ENCODE measurements around the gene RTN3. TPM values are rescaled to one million over a fixed set of nuclear protein-coding genes. Genes with fewer than 3 reads are reported as not detected.

Gene RTN3
- total RNA-seq, 1 donor from 2014 or later, result 116 TPM

DNA sequence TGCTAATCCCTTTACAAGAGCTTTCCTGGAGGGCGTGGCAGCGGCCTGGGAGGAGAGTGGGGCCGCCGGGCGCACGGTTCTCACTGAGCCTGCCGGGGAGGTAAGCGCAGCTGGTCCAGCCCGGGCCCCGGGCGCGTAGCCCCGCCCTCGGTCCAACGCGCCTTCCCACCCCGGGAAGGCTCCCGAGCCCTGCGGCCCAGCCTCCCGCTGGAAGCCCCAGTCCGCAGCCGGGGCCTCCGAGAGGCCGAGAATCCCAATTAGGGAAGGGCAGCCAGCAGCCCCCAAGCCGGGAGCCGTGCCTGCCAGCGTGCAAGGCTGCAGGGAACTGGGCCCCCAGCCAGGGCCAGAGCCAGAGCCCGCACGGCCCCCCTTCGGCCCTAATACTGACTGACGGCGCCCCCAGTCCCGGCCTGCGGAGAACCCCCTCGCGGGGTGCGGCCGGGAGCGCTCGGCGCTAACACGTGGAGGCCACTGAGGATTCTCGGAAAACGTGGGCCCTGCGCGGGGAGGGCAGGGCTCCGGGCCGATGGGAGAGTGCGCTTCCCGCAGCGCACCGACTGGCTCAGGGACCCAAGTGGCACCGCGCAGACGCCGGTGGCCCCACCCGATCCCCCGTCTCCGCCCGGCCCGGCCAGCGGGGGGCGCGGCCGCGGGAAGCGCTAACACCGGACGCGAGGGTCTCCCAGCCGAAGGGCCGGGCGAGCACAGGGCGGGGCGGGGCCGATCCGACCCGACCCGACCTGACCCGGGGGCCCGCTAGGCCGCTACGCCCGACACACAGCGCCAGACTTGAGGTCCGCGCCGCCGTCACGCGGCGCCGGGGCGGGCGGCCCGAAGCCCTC, 81.6 kb downstream of the RTN3 start:
- no peak for DNase-seq
- H3K4me1 ChIP-seq, result peaks cover 10% of the 10 kb centered on the region
- H3K9me3 ChIP-seq, result no peaks in the 10 kb centered on the region
- TF ChIP-seq, protein P1, sequence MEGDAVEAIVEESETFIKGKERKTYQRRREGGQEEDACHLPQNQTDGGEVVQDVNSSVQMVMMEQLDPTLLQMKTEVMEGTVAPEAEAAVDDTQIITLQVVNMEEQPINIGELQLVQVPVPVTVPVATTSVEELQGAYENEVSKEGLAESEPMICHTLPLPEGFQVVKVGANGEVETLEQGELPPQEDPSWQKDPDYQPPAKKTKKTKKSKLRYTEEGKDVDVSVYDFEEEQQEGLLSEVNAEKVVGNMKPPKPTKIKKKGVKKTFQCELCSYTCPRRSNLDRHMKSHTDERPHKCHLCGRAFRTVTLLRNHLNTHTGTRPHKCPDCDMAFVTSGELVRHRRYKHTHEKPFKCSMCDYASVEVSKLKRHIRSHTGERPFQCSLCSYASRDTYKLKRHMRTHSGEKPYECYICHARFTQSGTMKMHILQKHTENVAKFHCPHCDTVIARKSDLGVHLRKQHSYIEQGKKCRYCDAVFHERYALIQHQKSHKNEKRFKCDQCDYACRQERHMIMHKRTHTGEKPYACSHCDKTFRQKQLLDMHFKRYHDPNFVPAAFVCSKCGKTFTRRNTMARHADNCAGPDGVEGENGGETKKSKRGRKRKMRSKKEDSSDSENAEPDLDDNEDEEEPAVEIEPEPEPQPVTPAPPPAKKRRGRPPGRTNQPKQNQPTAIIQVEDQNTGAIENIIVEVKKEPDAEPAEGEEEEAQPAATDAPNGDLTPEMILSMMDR (IDR thresholded peaks at IDR 0.05), result no peak
- H3K36me3 ChIP-seq, result peaks cover 9% of the 10 kb centered on the region
- intact Hi-C loops (cut with DNase I), result no loop called here
- H3K27ac ChIP-seq, result no peak overlapping the region
- H3K4me3 ChIP-seq, result peak overlapping the region; percentile 39
- no peaks in the 10 kb centered on the region for H3K27me3 ChIP-seq
- ATAC-seq, result peak; percentile 33

- DNase-seq (no peak), ATAC-seq (no peak)
- H3K4me3 ChIP-seq, result no peak overlapping the region
- H3K4me1 ChIP-seq, result peaks cover 10% of the 10 kb centered on the region
- TF ChIP-seq, protein P1 (IDR thresholded peaks at IDR 0.05), result no peak
- H3K27ac ChIP-seq, result no peak overlapping the region
- intact Hi-C loops (cut with DNase I), result no loop called here
- H3K9me3 ChIP-seq, result no peaks in the 10 kb centered on the region
- peaks cover 8% of the 10 kb centered on the region for H3K36me3 ChIP-seq
- H3K27me3 ChIP-seq, result no peaks in the 10 kb centered on the region
Measured at GRCh38 chr11:63763496-63764339, 82.4 kb downstream of the RTN3 start.

DNA sequence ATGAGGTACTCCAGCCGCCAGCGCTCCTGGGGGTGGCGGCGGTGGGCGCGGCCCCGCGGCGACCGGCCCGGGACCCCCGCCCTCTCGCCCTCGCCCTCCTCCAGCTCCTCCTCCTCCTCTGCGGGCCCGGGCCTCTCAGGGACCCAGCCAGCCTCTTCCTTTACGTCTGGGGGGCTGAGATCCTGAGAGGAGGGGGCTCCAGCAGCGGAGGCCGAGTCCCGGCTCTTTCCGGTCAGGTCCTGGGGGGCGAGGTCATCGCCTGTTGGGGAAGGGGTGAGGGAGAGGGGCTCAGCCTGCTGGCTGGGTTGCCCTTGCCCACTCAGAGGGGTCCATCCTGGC, 83.0 kb downstream of the RTN3 start:
- H3K4me3 ChIP-seq, result no peak overlapping the region
- TF ChIP-seq, protein P1 (IDR thresholded peaks at IDR 0.05), result no peak
- H3K36me3 ChIP-seq, result peaks cover 8% of the 10 kb centered on the region
- H3K27me3 ChIP-seq, result no peaks in the 10 kb centered on the region
- no peaks in the 10 kb centered on the region for H3K9me3 ChIP-seq
- no peak for ATAC-seq
- H3K4me1 ChIP-seq, result peaks cover 11% of the 10 kb centered on the region
- no peak for DNase-seq
- H3K27ac ChIP-seq, result no peak overlapping the region
- intact Hi-C loops (cut with DNase I), result no loop called here

DNA sequence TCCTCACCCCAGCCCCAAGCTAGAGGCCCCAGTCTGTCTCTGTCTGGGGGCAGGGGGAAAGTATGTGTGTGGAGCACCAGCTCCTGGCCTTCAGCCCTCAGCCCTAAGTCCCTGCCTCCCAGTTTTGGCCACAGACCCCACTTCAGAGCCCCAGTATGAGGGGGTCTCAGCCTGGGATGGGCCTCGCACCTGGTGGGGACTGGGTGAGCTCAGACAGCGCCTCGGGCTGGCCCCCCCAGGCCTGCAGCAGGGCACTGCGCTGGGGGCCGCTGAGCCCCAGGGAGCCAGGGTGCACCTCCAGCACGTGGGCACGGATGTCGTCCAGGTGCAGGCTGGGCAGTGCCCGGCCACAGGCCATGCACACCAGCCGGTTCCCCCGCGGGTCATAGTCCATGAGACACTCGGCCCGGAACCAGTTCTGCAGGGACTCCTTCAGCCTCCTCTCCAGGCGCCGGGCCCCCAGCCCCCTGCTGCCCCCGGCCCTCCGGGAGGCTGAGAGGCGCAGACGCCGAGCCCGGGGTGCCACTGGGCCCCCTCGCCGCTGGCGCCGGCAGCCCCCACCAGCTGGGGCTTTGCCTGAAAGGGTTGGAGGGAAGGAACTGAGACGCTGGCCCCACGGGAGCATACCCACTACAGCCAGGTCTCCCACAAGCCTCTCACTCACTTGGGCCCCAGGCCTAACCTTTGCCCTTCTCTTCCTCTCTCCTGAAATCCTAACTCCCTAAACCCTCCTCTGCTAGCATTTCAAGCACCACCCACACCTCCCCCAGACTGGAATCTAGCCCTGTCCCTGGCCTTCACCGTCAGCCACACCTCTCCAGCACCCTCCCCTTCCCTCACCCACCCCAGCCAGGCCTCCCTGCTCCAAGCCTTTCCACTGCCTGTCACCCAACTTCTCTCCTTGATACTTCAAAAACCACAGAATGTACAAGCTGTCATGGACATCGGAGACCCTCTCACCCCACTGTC, 83.7 kb downstream of the RTN3 start:
- Histone ChIP-seq H3K9me3 (no peaks in the 10 kb centered on the region), H3K4me1 (peaks cover 18% of the 10 kb centered on the region), H3K36me3 (peaks cover 8% of the 10 kb centered on the region), H3K4me3 (no peak overlapping the region), H3K27me3 (no peaks in the 10 kb centered on the region), H3K27ac (no peak overlapping the region)
- DNase-seq, result no peak
- no peak for ATAC-seq
- TF ChIP-seq, protein P1 (IDR thresholded peaks at IDR 0.05), result no peak
- intact Hi-C loops (cut with DNase I), result no loop called here

GRCh38 chr11:63765688-63766241, 84.5 kb downstream of the RTN3 start:
- DNase-seq, result no peak

More at GRCh38 chr11:63765688-63766241, 84.5 kb downstream of the RTN3 start:
- intact Hi-C loops (cut with DNase I), result no loop called here
- TF ChIP-seq, protein P1 (IDR thresholded peaks at IDR 0.05), result no peak
- H3K9me3 ChIP-seq, result no peaks in the 10 kb centered on the region
- no peak overlapping the region for H3K4me3 ChIP-seq
- ATAC-seq, result no peak
- peaks cover 22% of the 10 kb centered on the region for H3K4me1 ChIP-seq
- no peak overlapping the region for H3K27ac ChIP-seq
- H3K27me3 ChIP-seq, result no peaks in the 10 kb centered on the region
- H3K36me3 ChIP-seq, result peaks cover under 1% of the 10 kb centered on the region

Measured in upper lobe of right lung (tissue), 1 donor.